Neural cell (in vitro differentiated cells): Measurements from ENCODE around the gene PALD1. TPM values are rescaled to one million over a fixed set of nuclear protein-coding genes. Genes with fewer than 3 reads are reported as not detected.

ENCODE experiments used
- H2AFZ ChIP-seq: fragments of 200-600, 300-800 bp; sonication (generic), shearing (Covaris generic); 2 replicates; pipeline ENCODE4 v1.6.0; 2014; ENCODE audit warnings: low read depth, mild to moderate bottlenecking, antibody characterized with exemption, low read length, moderate library complexity
- H3F3A ChIP-seq: fragments of 200-600 bp; shearing (Covaris generic); 2 replicates; pipeline ENCODE4 v1.6.1; 2016; ENCODE audit warnings: mild to moderate bottlenecking, moderate library complexity, mixed read lengths, antibody characterized with exemption, low read length; ENCODE audit not compliant: insufficient read depth, poor library complexity, severe bottlenecking
- H3K27ac ChIP-seq: fragments of 200-600, 300-800 bp; sonication (generic), shearing (Covaris generic); 2 replicates; pipeline ENCODE4 v1.5.1; 2014; ENCODE audit warnings: mild to moderate bottlenecking, low read length, moderate library complexity
- H3K27me3 ChIP-seq: fragments of 300-800, 200-600 bp; sonication (generic), shearing (Covaris generic); 2 replicates; pipeline ENCODE4 v1.6.0; 2014; ENCODE audit warnings: mild to moderate bottlenecking, low read depth, low read length, moderate library complexity; ENCODE audit not compliant: insufficient read depth
- H3K36me3 ChIP-seq: fragments of 300-800, 200-600 bp; sonication (generic), shearing (Covaris generic); 2 replicates; pipeline ENCODE4 v1.5.1; 2014; ENCODE audit warnings: mild to moderate bottlenecking, antibody characterized with exemption, low read length, moderate library complexity; ENCODE audit not compliant: insufficient read depth
- H3K4me2 ChIP-seq: fragments of 300-800, 200-600 bp; sonication (generic), shearing (Covaris generic); 2 replicates; pipeline ENCODE4 v1.6.0; 2014; ENCODE audit warnings: mild to moderate bottlenecking, low read length
- H3K4me3 ChIP-seq: fragments of 300-800, 200-600 bp; sonication (generic), shearing (Covaris generic); 2 replicates; pipeline ENCODE4 v1.5.1; 2014; ENCODE audit warnings: mild to moderate bottlenecking, low read length, moderate library complexity
- H3K79me2 ChIP-seq: fragments of 200-600 bp; shearing (Covaris generic); replicated peaks from 2 replicates; pipeline ENCODE4 v1.6.0; 2014; ENCODE audit warnings: mild to moderate bottlenecking, low read length, moderate library complexity; ENCODE audit not compliant: insufficient read depth
- H3K9ac ChIP-seq: fragments of 300-800, 200-600 bp; sonication (generic), shearing (Covaris generic); 2 replicates; pipeline ENCODE4 v1.6.1; 2016; ENCODE audit warnings: mild to moderate bottlenecking, low read length, mixed read lengths
- H3K9me2 ChIP-seq: fragments of 200-600 bp; shearing (Covaris generic); 2 replicates; pipeline ENCODE4 v1.6.1; 2016; ENCODE audit warnings: mild to moderate bottlenecking, low read length, mixed read lengths; ENCODE audit not compliant: insufficient read depth
- H3K9me3 ChIP-seq: fragments of 200-600, 300-800 bp; sonication (generic), shearing (Covaris generic); 2 replicates; pipeline ENCODE4 v1.6.1; 2016; ENCODE audit warnings: mild to moderate bottlenecking, mixed run types, low read length, moderate library complexity, mixed read lengths
- H4K20me1 ChIP-seq: fragments of 200-600 bp; shearing (Covaris generic); 2 replicates; pipeline ENCODE4 v1.6.1; 2016; ENCODE audit warnings: mild to moderate bottlenecking, mixed run types; ENCODE audit not compliant: insufficient read depth
- CTCF ChIP-seq: fragments of 450-650 bp; IDR thresholded peaks from 2 replicates; pipeline ENCODE4 v1.5.1; 2014; ENCODE audit warnings: antibody characterized with exemption, mild to moderate bottlenecking, moderate library complexity; ENCODE audit not compliant: poor library complexity, severe bottlenecking
- EP300 ChIP-seq: fragments of 450-650 bp; conservative IDR thresholded peaks from 2 replicates; pipeline ENCODE4 v1.6.1; 2014; ENCODE audit warnings: antibody characterized with exemption, mild to moderate bottlenecking, moderate library complexity; ENCODE audit not compliant: poor library complexity, severe bottlenecking
- EZH2 ChIP-seq: fragments of 200-600, 300-800 bp; shearing (Covaris generic), sonication (generic); IDR thresholded peaks from 2 replicates; pipeline ENCODE4 v1.6.1; 2014; ENCODE audit warnings: antibody characterized with exemption, low read length, borderline replicate concordance, mild to moderate bottlenecking; ENCODE audit not compliant: insufficient read depth, poor library complexity, severe bottlenecking
- MXI1 ChIP-seq: fragments of 450-650 bp; conservative IDR thresholded peaks from 2 replicates; pipeline ENCODE4 v1.6.1; 2014; ENCODE audit warnings: antibody characterized with exemption, mild to moderate bottlenecking; ENCODE audit not compliant: poor library complexity, severe bottlenecking
- POLR2AphosphoS5 ChIP-seq: IDR thresholded peaks from 2 replicates; pipeline ENCODE4 v1.6.1; 2012
- RAD21 ChIP-seq: fragments of 450-650 bp; conservative IDR thresholded peaks from 2 replicates; pipeline ENCODE4 v1.6.1; 2014; ENCODE audit warnings: antibody characterized with exemption, mild to moderate bottlenecking, moderate library complexity
- REST ChIP-seq: IDR thresholded peaks from 2 replicates; pipeline ENCODE4 v1.6.1; 2012; ENCODE audit warnings: borderline replicate concordance
- SMC3 ChIP-seq: fragments of 450-650 bp; conservative IDR thresholded peaks from 2 replicates; pipeline ENCODE4 v1.6.1; 2014; ENCODE audit warnings: antibody characterized with exemption, mild to moderate bottlenecking, moderate library complexity; ENCODE audit not compliant: poor library complexity
- TAF1 ChIP-seq: IDR thresholded peaks from 2 replicates; pipeline ENCODE4 v1.6.1; 2012; ENCODE audit warnings: low read depth
- polyA plus RNA-seq: library from polyadenylated mRNA; depleted of rRNA; stranded (reverse); fragments of >200 nt; gene quantifications from 2 replicates; pipeline ENCODE4 v1.2.3, GENCODE V29; 2014

PALD1 gene
- polyA plus RNA-seq, 1 donor from 2014 or later, result 1.1 TPM

- H3K36me3 ChIP-seq, result no peaks in the 10 kb centered on the region
- H3K4me2 ChIP-seq, result no peak overlapping the region
- no peaks in the 10 kb centered on the region for H3K9me3 ChIP-seq
- H4K20me1 ChIP-seq, result no peaks in the 10 kb centered on the region
- H3F3A ChIP-seq, result no peaks in the 10 kb centered on the region
- H3K9ac ChIP-seq, result no peak overlapping the region
- no peaks in the 10 kb centered on the region for H3K27me3 ChIP-seq
- H3K9me2 ChIP-seq, result no peaks in the 10 kb centered on the region
- TF ChIP-seq CTCF (no peak), EP300 (no peak), MXI1 (no peak), POLR2AphosphoS5 (no peak), REST (no peak), TAF1 (no peak), SMC3 (no peak), EZH2 (no peak), RAD21 (no peak)
- H3K27ac ChIP-seq, result no peak overlapping the region
- no peaks in the 10 kb centered on the region for H3K79me2 ChIP-seq
- no peak overlapping the region for H3K4me3 ChIP-seq
- H2AFZ ChIP-seq, result no peak overlapping the region
Observed at GRCh38 chr10:70616761-70617160, 138.2 kb downstream of the PALD1 start.

Other genes starting within 250 kb of the PALD1 start
- 301 and 402 TPM in 2 replicates for gene PPA1, start 245.3 kb upstream of the PALD1 start, polyA plus RNA-seq
- 0.07 TPM in 1 of 2 replicates, not detected in the other for gene NPFFR1, start 194.8 kb upstream of the PALD1 start, polyA plus RNA-seq
- 24.2 and 42.2 TPM in 2 replicates for gene LRRC20, start 96.1 kb upstream of the PALD1 start, polyA plus RNA-seq
- 51.7 and 53.2 TPM in 2 replicates for gene EIF4EBP2, start 74.6 kb upstream of the PALD1 start, polyA plus RNA-seq
- gene NODAL, start 37.1 kb upstream of the PALD1 start, polyA plus RNA-seq, result 0.46 TPM in 1 of 2 replicates, not detected in the other
- not detected in 2 replicates for gene PRF1, start 124.0 kb downstream of the PALD1 start, polyA plus RNA-seq
- gene ADAMTS14, start 193.7 kb downstream of the PALD1 start, polyA plus RNA-seq, result 0.04 TPM in 1 of 2 replicates, not detected in the other